HEK293 (cell line): ENCODE results near the gene MFSD6L.

ENCODE experiments used
- CTCF ChIA-PET: fragments of 350-600 bp; formaldehyde crosslinking; extraction: SDS; loops from one replicate; lab custom pipeline; 2021; ENCODE audit warnings: antibody characterized with exemption; lab: Yijun Ruan, JAX
- POLR2A ChIA-PET: fragments of 300-600 bp; formaldehyde crosslinking; extraction: SDS; loops from one replicate; lab custom pipeline; 2020; ENCODE audit warnings: antibody characterized with exemption, inconsistent platforms; lab: Yijun Ruan, JAX
- H3K27ac ChIP-seq: fragments of 200-500 bp; sonication (Bioruptor generic); 2 replicates; pipeline ENCODE4 v1.5.1; 2014; ENCODE audit warnings: low read depth, low read length, control low read depth, inconsistent platforms; ENCODE audit errors: extremely low read depth
- H3K36me3 ChIP-seq, 2 experiments: fragments of 200-500 bp in 1 of 2; sonication (Bioruptor generic) in 1 of 2; 1 replicate in 1 of 2; 2 replicates in 1 of 2; pipeline ENCODE4 v1.5.1; 2014 to 2017; ENCODE audit warnings: inconsistent platforms in 2 of 2, low read length in 2 of 2; ENCODE audit not compliant: control insufficient read depth in 2 of 2, insufficient read depth in 1 of 2
- H3K4me1 ChIP-seq: fragments of 200-500 bp; sonication (Bioruptor generic); 2 replicates; pipeline ENCODE4 v1.5.1; 2014; ENCODE audit warnings: mild to moderate bottlenecking, low read length, inconsistent platforms; ENCODE audit not compliant: control insufficient read depth, insufficient read depth
- H3K4me3 ChIP-seq: 2 replicates; pipeline ENCODE4 v1.5.1; 2011; ENCODE audit warnings: low read depth, mild to moderate bottlenecking, control low read depth, low read length, moderate library complexity
- H3K9me3 ChIP-seq: fragments of 200-500 bp; sonication (Bioruptor generic); 2 replicates; pipeline ENCODE4 v1.5.1; 2014; ENCODE audit warnings: low read depth, low read length, inconsistent platforms; ENCODE audit not compliant: control insufficient read depth, insufficient read depth
- GLI2 ChIP-seq: fragments of 450-650 bp; formaldehyde crosslinking; IDR thresholded peaks from 2 replicates; pipeline ENCODE4; 2017; ENCODE audit warnings: missing biosample characterization, missing genetic modification characterization, low read depth, borderline replicate concordance
- HOXC10 ChIP-seq: sonication (generic); formaldehyde crosslinking; IDR thresholded peaks from 2 replicates; pipeline ENCODE4 v1.8.1; 2023; ENCODE audit warnings: mild to moderate bottlenecking, missing genetic modification reagents
- KLF10 ChIP-seq: fragments of 450-650 bp; IDR thresholded peaks from 2 replicates; pipeline ENCODE4 v1.5.1; 2018; ENCODE audit warnings: missing biosample characterization, mild to moderate bottlenecking, missing genetic modification characterization
- PRDM1 ChIP-seq: fragments of 450-650 bp; formaldehyde crosslinking; IDR thresholded peaks from 2 replicates; pipeline ENCODE4; 2016; ENCODE audit warnings: missing biosample characterization, missing genetic modification characterization
- SCRT2 ChIP-seq: fragments of 450-650 bp; formaldehyde crosslinking; IDR thresholded peaks from 2 replicates; pipeline ENCODE4 v1.5.1; 2016; ENCODE audit warnings: missing biosample characterization, missing genetic modification characterization
- YY2 ChIP-seq: fragments of 450-650 bp; formaldehyde crosslinking; IDR thresholded peaks from 2 replicates; pipeline ENCODE4 v1.5.1; 2016; ENCODE audit warnings: missing biosample characterization, missing genetic modification characterization
- ZIC2 ChIP-seq: fragments of 450-650 bp; formaldehyde crosslinking; IDR thresholded peaks from 2 replicates; pipeline ENCODE4 v1.5.1; 2016; ENCODE audit warnings: missing biosample characterization, missing genetic modification characterization
- ZNF133 ChIP-seq: fragments of 450-650 bp; formaldehyde crosslinking; IDR thresholded peaks from 2 replicates; pipeline ENCODE4 v1.5.1; 2016; ENCODE audit warnings: missing biosample characterization, missing genetic modification characterization
- ZNF146 ChIP-seq: fragments of 450-650 bp; formaldehyde crosslinking; IDR thresholded peaks from 2 replicates; pipeline ENCODE4 v1.5.1; 2016; ENCODE audit warnings: missing biosample characterization, missing genetic modification characterization
- ZNF169 ChIP-seq: fragments of 450-650 bp; formaldehyde crosslinking; IDR thresholded peaks from 2 replicates; pipeline ENCODE4 v1.5.1; 2016; ENCODE audit warnings: missing biosample characterization, missing genetic modification characterization
- ZNF24 ChIP-seq: fragments of 450-650 bp; formaldehyde crosslinking; IDR thresholded peaks from 2 replicates; pipeline ENCODE4 v1.5.1; 2016; ENCODE audit warnings: missing biosample characterization, missing genetic modification characterization
- ZNF366 ChIP-seq: fragments of 450-650 bp; formaldehyde crosslinking; conservative IDR thresholded peaks from 2 replicates; pipeline ENCODE4 v1.5.1; 2016; ENCODE audit warnings: missing biosample characterization, missing genetic modification characterization
- ZNF433 ChIP-seq: fragments of 450-650 bp; formaldehyde crosslinking; IDR thresholded peaks from 2 replicates; pipeline ENCODE4 v1.5.1; 2016; ENCODE audit warnings: missing biosample characterization, missing genetic modification characterization, low read depth
- ZNF624 ChIP-seq: fragments of 450-650 bp; formaldehyde crosslinking; IDR thresholded peaks from 2 replicates; pipeline ENCODE4 v1.5.1; 2017; ENCODE audit warnings: missing biosample characterization, missing genetic modification characterization
- ZNF658 ChIP-seq: fragments of 450-650 bp; formaldehyde crosslinking; IDR thresholded peaks from 2 replicates; pipeline ENCODE4; 2016; ENCODE audit warnings: missing biosample characterization, missing genetic modification characterization
- ZNF747 ChIP-seq: fragments of 450-650 bp; formaldehyde crosslinking; IDR thresholded peaks from 2 replicates; pipeline ENCODE4 v1.5.1; 2016; ENCODE audit warnings: missing biosample characterization, missing genetic modification characterization
- ZNF785 ChIP-seq: fragments of 450-650 bp; formaldehyde crosslinking; IDR thresholded peaks from 2 replicates; pipeline ENCODE4 v1.5.1; 2016; ENCODE audit warnings: missing biosample characterization, missing genetic modification characterization
- ZSCAN16 ChIP-seq: fragments of 450-650 bp; formaldehyde crosslinking; IDR thresholded peaks from 2 replicates; pipeline ENCODE4 v1.5.1; 2016; ENCODE audit warnings: missing biosample characterization, missing genetic modification characterization
- TF ChIP-seq, protein P1 (sequence below): fragments of 450-650 bp; formaldehyde crosslinking; IDR thresholded peaks from 2 replicates; pipeline ENCODE4 v1.5.1; 2016; ENCODE audit warnings: missing biosample characterization, missing genetic modification characterization
- TF ChIP-seq, protein P2 (sequence below): fragments of 450-650 bp; formaldehyde crosslinking; IDR thresholded peaks from 2 replicates; pipeline ENCODE4 v1.5.1; 2016; ENCODE audit warnings: missing biosample characterization, missing genetic modification characterization
- TF ChIP-seq, protein P3 (sequence below): fragments of 450-650 bp; formaldehyde crosslinking; IDR thresholded peaks from 2 replicates; pipeline ENCODE4 v1.5.1; 2016; ENCODE audit warnings: missing biosample characterization, missing genetic modification characterization

Gene MFSD6L

GRCh38 chr17:8820311-8821010, 21.3 kb upstream of the MFSD6L start (continued):
- TF ChIP-seq ZNF146 (tag by site-specific recombination) (no peak), ZNF747 (tag by site-specific recombination) (no peak), ZNF169 (no peak), ZNF785 (tag by site-specific recombination) (no peak), ZSCAN16 (no peak), GLI2 (tag by site-specific recombination) (no peak), SCRT2 (tag by site-specific recombination) (no peak), ZIC2 (tag by site-specific recombination) (no peak), HOXC10 (CRISPR knock-in tag) (no peak), ZNF24 (no peak)
- TF ChIP-seq, protein P1, sequence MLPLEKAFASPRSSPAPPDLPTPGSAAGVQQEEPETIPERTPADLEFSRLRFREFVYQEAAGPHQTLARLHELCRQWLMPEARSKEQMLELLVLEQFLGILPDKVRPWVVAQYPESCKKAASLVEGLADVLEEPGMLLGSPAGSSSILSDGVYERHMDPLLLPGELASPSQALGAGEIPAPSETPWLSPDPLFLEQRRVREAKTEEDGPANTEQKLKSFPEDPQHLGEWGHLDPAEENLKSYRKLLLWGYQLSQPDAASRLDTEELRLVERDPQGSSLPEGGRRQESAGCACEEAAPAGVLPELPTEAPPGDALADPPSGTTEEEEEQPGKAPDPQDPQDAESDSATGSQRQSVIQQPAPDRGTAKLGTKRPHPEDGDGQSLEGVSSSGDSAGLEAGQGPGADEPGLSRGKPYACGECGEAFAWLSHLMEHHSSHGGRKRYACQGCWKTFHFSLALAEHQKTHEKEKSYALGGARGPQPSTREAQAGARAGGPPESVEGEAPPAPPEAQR (tag by site-specific recombination): no peak
- TF ChIP-seq, protein P2, sequence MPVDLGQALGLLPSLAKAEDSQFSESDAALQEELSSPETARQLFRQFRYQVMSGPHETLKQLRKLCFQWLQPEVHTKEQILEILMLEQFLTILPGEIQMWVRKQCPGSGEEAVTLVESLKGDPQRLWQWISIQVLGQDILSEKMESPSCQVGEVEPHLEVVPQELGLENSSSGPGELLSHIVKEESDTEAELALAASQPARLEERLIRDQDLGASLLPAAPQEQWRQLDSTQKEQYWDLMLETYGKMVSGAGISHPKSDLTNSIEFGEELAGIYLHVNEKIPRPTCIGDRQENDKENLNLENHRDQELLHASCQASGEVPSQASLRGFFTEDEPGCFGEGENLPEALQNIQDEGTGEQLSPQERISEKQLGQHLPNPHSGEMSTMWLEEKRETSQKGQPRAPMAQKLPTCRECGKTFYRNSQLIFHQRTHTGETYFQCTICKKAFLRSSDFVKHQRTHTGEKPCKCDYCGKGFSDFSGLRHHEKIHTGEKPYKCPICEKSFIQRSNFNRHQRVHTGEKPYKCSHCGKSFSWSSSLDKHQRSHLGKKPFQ (tag by site-specific recombination): no peak
- TF ChIP-seq, protein P3, sequence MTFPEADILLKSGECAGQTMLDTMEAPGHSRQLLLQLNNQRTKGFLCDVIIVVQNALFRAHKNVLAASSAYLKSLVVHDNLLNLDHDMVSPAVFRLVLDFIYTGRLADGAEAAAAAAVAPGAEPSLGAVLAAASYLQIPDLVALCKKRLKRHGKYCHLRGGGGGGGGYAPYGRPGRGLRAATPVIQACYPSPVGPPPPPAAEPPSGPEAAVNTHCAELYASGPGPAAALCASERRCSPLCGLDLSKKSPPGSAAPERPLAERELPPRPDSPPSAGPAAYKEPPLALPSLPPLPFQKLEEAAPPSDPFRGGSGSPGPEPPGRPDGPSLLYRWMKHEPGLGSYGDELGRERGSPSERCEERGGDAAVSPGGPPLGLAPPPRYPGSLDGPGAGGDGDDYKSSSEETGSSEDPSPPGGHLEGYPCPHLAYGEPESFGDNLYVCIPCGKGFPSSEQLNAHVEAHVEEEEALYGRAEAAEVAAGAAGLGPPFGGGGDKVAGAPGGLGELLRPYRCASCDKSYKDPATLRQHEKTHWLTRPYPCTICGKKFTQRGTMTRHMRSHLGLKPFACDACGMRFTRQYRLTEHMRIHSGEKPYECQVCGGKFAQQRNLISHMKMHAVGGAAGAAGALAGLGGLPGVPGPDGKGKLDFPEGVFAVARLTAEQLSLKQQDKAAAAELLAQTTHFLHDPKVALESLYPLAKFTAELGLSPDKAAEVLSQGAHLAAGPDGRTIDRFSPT (tag by site-specific recombination): no peak

- Histone ChIP-seq H3K36me3 (no peaks in the 10 kb centered on the region), H3K9me3 (no peaks in the 10 kb centered on the region), H3K4me3 (no peak overlapping the region), H3K4me1 (no peaks in the 10 kb centered on the region), H3K27ac (no peak overlapping the region)
- TF ChIP-seq PRDM1 (tag by site-specific recombination) (no peak), ZIC2 (tag by site-specific recombination) (0 out of 2 replicates have a peak, but pooled peaks have one; percentile 8)
- POLR2A ChIA-PET: no interaction called here
- CTCF ChIA-PET: interaction anchor here (0.7 to 1.1 kb wide), 3 partner anchors 14 to 745 kb away, joined by 3 read pairs; no protein-coding TSS in a partner anchor
Measured at GRCh38 chr17:8818654-8819330, 19.6 kb upstream of the MFSD6L start.

DNA sequence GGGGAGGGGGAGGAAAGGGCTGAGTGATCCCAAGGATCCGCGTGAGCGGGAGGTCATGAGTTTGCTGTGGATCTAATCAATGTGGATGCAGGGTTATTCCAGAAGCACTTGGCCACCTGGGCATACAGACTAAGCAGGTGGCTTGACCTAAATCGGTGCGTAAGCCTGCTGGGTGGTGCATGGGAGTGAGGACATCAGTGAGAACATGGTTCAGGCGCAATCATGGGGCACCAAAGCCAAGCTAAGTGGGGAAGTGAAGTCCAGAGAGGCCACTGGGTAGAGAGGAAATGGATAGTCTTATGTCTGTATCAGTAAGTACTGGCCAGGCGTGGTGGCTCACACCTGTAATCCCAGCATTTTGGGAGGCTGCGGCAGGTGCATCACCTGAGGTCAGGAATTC, 18.9 kb upstream of the MFSD6L start:
- Histone ChIP-seq H3K9me3 (no peaks in the 10 kb centered on the region), H3K4me1 (no peaks in the 10 kb centered on the region), H3K36me3 (no peaks in the 10 kb centered on the region)
- POLR2A ChIA-PET: no interaction called here
- TF ChIP-seq ZNF366: no peak
- no peak for TF ChIP-seq ZNF658 (tag by site-specific recombination)
- TF ChIP-seq KLF10 (tag by site-specific recombination): no peak
- TF ChIP-seq YY2 (tag by site-specific recombination): no peak
- no peak for TF ChIP-seq ZSCAN16
- no peak for TF ChIP-seq ZNF133 (tag by site-specific recombination)
- TF ChIP-seq, protein P2 (tag by site-specific recombination): no peak
- no peak for TF ChIP-seq ZNF433 (tag by site-specific recombination)
- TF ChIP-seq ZNF624 (tag by site-specific recombination): no peak
- TF ChIP-seq, all 188 proteins: peak for 0
- H3K27ac ChIP-seq: no peak overlapping the region
- no peak overlapping the region for H3K4me3 ChIP-seq
- CTCF ChIA-PET: interaction anchor here (1.0 kb wide), 1 partner anchor 77 kb away, joined by 3 read pairs; no protein-coding TSS in a partner anchor
